AG09309 (cell line): Measurements from ENCODE around the gene CASP12.

ENCODE experiments used
- DNase-seq: peaks from one replicate; pipeline ENCODE4 v3.0.0-alpha.2; 2010; ENCODE audit warnings: low read depth
- H3K4me3 ChIP-seq: 2 replicates; pipeline ENCODE4 v1.5.1; 2011; ENCODE audit warnings: mild to moderate bottlenecking, low read depth, low read length, moderate library complexity; ENCODE audit not compliant: control insufficient read depth
- CTCF ChIP-seq: IDR thresholded peaks from 2 replicates; pipeline ENCODE4 v1.5.1; 2011; ENCODE audit warnings: mild to moderate bottlenecking, low read depth, low read length, inconsistent platforms; ENCODE audit not compliant: insufficient read depth, control insufficient read depth; ENCODE audit errors: missing control alignments

Gene CASP12

GRCh38 chr11:104908186-104908531 is 9.9 kb upstream of the CASP12 start:
- no peak for DNase-seq
- H3K4me3 ChIP-seq, result no peak overlapping the region
- no peak for TF ChIP-seq CTCF

GRCh38 chr11:104907521-104908185 is 9.4 kb upstream of the CASP12 start:
- no peak for DNase-seq
- H3K4me3 ChIP-seq, result no peak overlapping the region
- TF ChIP-seq CTCF, result no peak

- peak; percentile 11 for TF ChIP-seq CTCF
- no peak for DNase-seq
- H3K4me3 ChIP-seq, result no peak overlapping the region
Measured at GRCh38 chr11:104905271-104905670, 7.0 kb upstream of the CASP12 start.

- H3K4me3 ChIP-seq, result no peak overlapping the region
- no peak for DNase-seq
- no peak for TF ChIP-seq CTCF
Measured at GRCh38 chr11:104899226-104899625, 966 bp upstream of the CASP12 start.

GRCh38 chr11:104898685-104899013 is 389 bp upstream of the CASP12 start:
- TF ChIP-seq CTCF, result no peak
- DNase-seq, result no peak
- H3K4me3 ChIP-seq, result no peak overlapping the region

- no peak for TF ChIP-seq CTCF
- no peak for DNase-seq
- no peak overlapping the region for H3K4me3 ChIP-seq
Measured at GRCh38 chr11:104895634-104896033, 2.6 kb downstream of the CASP12 start.

- DNase-seq, result no peak
- H3K4me3 ChIP-seq, result no peak overlapping the region
- TF ChIP-seq CTCF, result no peak
Measured at GRCh38 chr11:104893876-104894275, 4.4 kb downstream of the CASP12 start.
